EH (cell line): Measurements from ENCODE around the gene MYEOV.

ENCODE experiments used
- DNase-seq: peaks from one replicate; pipeline ENCODE4 v3.0.0-alpha.2; 2015; ENCODE audit warnings: low read depth

The MYEOV gene

DNA sequence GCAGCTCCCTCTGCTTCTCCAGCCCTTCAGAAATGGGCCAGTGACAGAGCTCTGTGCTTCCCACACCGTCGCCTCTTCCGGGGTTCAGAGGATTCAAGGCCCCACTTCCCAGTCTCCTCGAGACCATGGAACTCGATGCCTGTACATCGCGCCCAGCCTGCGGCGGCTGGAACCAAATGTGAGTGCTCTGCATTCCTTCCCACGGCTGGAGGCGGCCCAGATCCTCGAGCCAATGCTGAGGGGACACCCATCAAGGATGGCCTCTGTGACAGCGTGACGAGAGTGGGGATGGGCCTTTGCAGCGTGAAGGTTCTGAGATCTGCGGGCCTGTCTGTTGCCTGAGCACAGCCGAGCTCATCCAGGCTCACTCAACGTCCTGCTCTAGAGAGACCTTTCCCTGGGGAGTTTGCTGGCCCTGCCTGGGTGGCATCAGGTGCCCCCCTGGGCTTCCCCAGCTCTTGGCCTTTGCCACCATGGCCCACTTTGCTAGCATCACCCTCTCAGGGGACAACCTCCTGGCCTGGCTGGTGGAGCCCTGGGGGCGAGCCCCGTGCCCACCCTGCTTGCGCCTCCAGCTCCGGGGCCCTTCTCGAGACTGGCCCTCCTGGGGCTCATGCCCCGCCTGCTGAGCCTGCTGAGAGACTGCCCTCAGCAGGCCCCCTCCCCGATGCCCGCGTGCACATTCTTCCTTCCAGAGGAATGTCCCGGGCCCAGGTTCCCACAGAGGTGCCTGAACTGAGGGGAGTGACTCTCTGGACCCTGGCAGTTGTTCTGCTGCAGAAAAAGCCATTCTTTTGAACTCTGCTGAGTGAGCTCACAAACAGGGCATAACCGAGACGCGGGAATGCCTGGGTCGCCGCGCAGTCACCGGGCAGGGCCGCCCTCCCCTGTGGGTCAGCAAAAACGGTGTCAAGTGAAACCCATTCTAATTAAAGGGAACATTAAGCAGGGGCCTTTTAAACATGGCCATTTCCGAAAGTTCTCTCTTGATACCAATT lies 7.3 kb upstream of the MYEOV start:
- DNase-seq = no peak

DNA sequence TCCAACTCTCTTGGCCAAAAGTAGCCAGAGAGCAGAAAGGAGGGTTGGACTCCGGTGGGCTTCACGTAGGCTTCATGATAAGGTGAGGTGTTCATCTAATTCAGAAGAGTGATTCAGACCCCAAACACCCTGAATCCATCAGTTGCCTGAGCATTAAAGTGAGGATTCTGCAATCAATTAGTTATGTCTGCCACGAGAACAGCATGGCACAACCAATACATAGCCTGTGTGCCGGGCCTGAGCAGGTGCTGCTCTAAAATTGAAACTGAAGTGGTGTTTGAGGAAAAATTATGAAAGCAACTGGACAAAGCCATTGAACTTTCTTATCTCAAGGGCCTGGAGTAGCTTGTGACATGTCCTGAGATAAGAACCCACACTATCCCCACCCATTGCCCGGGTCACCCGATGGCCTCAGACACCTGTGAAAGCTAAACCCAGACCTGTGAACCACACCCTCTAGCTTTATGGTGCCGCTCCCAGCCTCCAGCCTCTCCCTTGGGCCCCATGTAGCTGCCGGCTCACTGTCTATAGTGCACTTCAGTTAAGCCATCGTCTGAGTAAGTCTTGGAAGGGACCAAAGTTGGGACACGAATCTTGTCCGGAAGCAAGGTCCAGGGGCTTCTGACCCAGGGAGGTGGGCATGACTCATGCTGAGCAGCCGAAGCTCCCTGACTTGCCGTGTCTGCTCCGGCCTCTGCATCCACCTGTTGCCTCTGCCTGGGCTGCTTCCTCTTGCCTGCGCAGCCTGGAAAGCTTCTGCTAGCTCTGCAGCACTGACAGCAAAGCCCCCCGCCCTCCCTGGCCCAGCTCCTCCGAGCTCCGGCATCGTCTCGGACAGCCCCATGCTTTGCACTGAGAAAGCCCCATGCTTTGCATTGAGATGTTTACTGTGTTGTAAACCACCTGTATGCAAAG lies 5.7 kb upstream of the MYEOV start:
- no peak for DNase-seq

DNA sequence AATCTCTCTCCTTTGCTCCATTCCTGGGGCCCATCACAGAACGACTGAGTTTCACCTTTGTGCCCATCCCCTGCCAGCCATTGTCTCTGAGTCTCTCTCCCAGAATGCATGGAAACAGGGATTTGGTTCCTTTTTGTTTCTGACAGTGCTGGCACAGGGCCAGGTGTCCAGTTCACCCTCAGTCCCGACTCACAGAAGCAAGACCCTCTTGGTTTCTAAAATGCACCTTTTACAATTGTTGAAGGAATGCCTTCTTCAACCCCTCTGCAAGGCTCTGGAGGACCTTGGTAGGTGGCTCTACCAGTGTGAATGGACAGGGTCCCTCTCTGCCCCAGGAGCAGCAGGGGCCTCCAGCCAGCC lies 5.1 kb upstream of the MYEOV start:
- DNase-seq = no peak

DNA sequence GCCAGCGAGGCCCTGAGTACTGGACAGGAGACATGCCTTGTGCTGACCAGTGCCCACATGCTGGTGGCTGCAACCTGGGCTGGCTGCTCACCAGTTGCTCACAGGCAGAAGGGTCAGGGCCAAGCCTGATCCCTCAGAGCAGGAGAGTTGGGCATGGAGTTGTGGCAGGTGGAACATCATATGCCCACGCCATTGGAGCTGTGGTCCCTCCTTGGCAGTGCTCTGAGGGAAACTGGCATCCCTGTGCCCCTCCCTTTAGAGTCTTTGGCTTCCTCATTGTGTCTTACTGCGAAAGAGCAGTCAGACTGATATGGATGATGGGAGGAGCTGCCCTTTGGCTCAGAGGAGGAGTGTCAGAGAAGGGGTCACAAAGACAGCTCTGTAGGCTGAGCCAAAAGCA lies 3.1 kb upstream of the MYEOV start:
- DNase-seq = no peak

DNA sequence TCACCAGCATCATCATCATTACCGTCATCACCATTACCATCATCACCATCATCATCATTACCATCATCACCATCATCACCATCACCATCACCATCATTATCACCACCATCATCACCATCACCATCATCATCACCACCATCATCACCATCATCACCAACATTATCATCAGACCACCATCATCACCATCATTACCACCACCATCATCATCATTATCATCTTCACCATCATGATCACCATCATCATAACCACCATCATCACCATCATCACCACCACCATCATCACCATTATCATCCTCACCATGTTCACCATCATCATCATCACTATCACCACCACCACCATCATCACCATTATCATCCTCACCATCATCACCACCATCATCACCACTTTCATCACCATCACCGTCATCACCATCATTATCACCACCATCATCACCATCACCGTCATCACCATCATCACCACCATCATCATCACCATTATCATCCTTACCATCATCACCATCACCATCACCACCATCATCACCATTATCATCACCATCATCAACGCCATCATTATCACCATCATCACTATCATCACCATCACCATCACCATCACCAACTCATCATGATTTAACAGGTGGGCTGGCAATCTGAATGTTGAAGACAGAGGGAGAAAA lies 2.4 kb upstream of the MYEOV start:
- no peak for DNase-seq

DNA sequence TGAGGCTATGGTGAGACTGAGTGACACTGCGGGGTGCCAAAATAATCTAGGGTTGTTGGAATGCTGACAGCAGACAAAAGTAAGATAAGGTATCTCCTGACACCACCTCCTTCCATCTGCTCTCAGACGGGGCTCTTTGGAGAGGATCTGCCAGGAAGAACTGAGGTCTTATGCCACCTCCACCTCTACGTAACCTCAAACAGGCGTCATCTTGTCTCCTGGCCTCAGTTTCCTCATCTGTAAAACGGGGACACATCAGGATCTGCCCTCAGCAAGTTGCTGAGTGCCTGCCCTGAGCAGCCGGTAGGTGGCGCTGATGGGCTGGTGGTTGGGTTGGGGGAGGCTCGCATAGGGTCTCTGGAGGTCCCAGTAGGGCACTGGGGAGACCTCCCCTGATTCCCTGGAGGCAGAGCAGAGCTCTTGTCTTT lies 1.7 kb upstream of the MYEOV start:
- peak; percentile 34 for DNase-seq

DNA sequence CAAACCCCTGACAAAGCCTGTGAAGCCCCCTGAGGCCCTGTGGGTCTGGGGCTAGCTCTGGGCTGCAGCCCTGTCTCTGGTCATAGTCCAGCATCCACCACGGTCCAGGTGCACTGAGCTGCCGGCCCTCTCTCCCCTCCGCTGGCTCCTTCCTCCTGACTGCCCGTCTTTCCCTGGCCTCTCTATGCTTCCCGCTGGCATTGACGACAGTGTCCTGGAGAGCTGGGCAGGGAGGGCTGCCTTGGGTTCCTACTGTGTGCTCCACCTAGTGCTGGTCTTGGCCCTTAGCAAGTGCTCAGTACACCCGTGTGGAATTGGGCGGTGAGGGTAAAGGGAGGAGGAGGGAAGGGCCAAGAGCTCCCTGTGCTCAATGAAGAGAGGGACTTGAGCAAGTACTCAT lies 868 bp upstream of the MYEOV start:
- DNase-seq = peak; percentile 15

DNA sequence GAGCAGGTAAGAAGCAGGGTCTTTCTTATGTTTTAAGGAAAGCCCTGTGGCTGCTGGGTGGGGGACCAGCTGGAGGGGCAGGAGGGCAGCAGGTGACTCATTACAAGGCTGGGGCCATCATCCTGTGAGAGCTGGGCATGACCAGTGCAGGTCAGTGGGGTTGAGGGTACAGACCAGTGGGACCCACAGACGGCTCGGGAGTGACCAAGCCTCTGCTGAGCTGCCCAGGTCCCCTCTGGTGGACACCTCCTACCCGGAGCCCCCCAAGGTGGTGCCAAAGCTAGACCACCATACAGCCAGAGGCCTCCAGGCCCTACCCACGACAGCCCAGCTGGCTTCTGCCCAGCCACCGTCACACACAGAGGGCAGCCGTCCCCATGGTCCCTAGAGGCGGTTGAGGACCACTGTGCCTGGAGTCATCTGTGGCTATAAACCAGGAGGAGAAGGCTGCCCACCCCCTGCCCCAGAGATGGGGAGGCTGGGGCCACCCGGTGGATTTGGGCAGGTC lies 670 bp downstream of the MYEOV start:
- DNase-seq = no peak

DNA sequence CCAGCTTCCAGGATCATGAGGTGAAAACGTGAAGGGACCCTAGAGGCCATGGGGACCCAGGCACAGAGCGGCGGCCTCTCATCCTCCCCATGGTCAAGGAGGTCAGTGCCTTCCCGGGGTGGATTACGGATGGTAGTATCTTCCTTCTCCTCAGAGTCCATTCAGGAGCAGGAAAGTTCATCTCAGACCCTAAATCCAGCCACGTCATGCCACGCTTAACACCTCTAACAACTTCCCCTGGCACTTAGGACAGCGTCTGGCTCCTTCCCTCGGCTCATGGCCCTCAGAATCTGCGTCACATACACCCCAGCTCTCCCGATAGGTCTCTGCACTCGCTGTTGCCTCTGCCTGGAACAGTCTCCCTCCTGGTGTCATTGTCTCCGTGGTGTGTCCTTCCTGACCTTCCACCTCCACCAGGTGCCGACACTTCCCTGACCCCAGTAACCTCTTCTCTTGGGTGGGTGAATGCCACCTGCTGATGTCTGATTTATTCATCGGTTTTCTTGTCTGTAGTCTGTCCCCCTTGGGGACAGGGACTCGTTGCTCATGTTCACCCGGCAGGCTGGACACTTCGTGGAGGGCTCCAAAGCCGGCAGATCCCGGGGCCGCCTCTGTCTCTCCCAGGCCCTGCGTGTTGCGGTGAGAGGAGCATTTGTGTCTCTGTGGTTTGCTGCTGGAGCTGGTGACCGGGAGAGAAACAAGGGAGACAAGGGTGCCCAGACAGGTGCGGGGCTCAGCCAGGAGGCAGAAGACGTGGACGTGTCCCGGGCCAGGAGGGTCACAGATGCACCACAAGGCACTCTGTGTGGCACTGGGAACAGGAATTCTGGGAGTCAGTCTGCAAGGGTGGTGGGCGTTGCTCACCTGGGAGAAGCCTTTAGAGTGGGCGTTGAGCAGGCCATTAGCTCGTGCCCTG lies 1.4 kb downstream of the MYEOV start:
- no peak for DNase-seq

DNA sequence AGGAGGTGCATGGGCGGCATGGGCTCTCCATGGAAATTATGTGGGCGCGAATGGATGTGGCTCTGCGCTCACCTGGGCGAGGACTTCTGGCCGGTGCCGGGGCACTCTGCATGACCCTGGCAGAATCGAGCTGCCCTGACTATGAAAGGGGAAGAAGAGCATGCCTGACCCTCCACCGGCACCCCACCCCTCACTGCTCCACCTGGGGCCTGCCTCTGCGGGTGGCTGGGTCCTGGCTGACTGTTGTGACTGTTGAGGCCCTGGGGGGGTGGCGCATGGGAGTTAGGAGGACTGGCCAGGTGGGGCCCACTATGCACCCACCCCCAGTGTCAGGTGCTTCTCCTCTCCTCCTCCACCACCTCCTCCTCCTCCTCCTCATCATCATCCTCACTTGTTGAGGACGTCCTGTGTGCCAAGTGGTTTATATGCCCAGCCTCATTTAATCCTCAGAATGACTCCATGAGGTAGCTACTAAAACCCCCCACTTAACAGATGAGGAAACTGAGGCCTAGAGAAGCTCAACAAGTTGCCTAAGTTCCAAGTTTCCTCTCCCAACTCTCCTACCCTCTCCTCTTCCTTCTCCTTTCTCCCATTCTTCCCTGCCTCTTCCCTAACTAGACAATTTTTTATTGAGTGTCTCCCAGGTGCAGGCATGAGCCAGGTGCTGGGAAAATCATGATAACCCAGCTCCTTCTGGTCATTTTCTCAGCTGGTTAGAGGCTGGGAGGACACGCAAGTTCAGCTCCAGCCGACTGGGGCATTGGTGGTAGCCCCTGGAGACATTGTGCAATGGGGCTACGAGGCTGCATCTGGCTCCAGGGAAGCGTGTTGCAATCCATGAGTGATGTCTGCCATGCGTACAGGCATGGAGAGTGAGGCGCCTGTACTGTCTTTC lies 2.3 kb downstream of the MYEOV start:
- peak; percentile 69 for DNase-seq

DNA sequence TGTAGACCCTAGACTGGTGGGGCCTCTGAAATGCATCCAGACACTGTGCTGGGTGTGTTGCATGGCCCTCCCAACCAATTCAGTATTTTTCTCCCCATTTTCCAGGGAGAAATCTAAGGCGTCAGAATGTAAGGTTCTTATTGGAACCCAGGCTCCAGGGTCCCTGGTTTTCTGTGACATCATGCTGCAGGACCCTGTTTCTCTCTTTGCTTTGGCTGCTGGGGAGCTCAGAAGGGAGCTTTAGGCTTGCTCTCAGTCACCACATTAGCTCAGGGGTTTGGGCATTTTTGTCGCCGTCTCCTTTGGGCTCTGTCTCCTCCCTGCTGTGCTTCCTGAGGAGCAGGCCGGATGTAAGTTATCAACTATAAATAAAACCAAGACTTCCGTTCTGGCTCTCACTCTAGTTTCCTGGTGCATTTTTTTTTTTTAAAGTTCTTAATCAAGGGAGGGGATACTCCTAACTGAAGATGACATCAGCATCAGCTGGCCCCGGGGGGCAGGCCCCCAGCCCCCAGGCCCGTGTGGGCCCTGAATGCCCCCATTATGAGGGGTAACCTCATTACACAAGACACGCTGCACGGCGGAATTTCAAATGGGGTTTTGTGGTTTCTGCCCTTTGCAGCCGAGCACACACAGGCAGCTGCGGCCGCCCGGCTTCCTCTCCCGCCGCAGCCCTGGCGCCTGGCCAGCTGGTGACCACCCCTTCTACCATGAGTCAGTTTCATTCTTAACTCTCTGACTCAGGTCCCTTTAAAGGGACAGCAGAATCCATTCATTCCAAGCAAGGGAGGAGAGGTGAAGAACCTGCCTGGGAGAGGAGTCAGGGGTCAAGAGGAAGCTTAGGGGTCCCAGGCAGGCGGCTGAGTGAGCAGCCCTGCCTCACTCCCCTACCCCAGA lies 3.2 kb downstream of the MYEOV start:
- DNase-seq = peak; percentile 100

DNA sequence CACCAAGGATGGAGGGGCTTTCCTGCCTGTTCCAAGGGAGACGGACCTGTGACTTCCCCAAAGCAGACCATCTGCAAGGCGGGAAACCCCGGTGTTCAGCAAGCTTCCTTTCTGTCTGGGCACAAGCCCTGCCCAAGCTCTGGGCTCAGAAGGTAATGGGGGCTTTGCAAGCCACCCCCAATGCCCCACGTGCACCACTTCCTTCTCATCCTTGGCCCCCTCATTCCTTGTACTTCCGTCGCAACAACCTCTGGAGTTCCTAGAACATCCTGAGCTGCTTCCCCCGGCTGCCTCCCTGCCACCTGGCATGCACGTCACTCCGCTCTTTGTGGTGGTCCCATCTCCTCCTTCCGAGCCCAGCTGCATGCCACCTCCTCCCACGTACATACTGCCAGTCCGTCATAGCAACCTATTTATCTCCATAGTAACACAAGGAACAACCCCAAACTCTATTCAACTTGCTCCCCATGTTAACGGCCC lies 3.9 kb downstream of the MYEOV start:
- no peak for DNase-seq

DNA sequence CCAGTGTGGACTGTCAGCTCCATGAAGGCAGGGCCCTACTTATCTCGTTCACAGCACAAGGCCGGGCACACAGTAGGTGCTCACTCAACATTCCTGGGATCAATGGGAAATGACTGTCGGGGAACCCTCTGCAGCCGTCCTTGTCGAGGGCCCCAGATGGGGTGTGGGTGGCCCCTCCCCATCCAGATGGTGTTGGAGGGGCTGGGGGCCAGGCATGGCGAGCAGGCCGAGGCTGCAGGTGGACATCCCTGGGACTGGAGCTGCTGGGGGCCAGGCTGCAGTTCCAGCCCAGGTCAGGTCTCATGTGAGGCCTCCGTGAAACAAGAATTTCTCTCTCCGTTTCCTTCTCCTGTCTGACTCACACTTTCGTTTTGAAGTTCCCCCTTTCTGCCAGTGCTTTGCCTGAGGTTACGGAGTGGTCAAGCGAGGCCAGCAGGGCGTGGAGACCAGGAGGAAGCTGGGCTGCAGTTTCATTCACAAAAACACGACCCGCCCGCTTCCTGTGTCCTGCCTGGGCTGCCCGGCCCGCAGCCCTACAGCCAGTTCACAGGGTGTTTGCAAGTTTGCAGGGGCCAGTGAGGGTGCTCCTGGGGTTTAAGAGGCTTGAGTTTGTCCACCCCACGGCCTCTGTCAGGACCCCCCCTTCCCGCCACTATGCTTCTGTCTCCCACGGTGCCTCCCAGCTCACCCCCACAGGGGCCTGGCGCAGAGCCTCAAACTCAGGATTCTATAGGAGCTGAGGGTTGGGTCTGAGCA lies 4.5 kb downstream of the MYEOV start:
- DNase-seq = peak; percentile 92

DNA sequence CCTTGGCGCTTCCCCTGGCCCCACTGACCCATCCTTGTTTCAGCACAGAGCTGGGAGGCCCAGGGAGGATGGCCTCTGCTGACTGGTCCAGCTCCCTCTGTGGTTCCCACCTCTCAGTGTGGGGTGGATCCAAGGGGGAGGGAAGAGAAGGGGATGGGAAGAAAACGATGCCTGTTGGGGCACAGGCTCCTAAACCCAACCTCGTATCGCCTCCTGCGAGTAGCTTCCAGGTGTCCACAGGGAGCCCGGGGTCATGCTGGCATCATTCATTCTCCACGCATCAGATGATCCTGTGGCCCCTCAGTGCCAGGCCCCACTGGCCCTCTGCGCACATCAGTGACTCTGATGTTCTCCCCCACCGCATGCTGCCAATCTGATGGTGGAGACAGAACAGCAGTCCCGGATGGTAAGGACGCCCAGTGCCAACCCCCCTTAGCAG lies 5.1 kb downstream of the MYEOV start:
- peak; percentile 49 for DNase-seq

DNA sequence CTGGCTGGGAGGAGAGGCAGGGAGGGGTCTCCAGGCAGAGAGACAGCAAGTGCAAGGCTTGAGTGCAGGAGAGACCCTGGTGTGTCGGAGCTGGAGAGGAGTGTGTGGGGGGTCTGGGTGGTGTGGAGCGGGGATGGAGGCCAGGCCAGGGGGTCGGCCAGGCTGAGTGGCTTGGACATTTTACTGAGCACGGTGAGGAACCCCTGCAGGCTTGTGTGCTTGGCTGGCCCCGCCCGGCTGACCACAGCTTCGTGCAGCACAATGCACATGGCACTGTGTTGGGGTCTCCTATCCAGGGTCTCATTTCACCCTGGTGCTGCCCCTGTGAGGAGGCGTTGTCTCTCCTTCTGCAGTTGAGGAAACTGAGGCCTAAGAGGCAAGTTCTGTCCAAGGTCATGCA lies 5.6 kb downstream of the MYEOV start:
- DNase-seq = no peak

DNA sequence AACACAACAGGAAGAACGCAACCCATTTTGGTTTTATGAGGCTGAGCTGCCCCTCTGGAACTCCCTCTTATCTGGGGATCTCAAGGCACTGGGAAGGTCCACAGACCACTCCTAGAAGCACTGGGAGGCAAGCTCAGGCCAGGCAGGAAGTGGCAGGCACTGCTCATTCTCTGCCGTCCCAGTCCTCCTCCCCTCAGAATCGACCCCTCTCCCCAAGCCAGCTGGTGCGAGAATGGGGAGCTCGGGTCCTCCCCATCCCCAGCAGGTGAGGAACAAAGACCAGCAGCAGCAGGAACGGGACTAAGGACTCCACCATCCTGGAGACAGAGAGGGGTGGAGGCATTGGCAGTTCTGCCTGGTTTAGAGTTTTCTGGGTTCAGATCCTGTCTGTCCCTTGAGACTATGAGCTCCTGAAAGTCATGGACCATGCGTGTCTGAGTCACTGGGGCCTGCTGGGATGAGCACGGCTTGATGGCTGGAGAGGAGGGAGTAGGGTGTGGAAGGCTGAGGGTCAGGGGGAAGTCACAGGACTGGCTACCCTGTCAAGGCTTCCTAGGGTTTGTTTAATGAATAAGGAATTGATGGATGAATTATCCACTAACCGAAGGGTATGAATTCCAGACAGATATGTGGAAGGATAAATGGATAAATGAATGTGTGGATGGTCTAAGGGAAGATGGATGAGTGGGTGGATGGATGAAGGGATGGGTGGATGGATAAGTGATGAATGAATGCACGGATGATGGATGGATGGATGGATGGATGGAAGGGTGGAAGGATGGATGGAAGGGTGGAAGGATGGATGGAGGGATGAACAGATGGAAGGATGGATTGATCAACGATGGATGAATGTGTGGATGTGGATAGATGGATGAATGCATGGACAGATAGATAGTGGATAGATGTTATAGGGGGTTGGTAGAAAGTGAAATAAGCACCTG lies 6.4 kb downstream of the MYEOV start:
- DNase-seq = peak; percentile 94

DNA sequence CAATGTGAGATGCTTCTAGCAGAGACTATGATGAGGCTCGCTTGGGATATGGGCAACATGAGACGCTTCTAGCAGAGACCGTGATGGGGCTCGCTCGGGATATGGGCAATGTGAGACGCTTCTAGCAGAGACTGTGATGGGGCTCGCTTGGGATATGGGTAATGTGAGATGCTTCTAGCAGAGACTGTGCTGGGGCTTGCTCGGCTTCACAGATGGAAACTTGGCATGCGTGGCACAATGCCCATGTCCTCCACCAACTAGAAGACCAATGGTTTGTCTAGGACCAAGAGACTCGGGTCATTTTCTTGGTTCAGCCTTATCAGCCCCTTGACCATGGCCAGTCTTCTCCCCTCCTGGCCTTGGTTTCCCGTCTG lies 7.1 kb downstream of the MYEOV start:
- no peak for DNase-seq
